ENCODE results near the gene PITPNM3.

DNA sequence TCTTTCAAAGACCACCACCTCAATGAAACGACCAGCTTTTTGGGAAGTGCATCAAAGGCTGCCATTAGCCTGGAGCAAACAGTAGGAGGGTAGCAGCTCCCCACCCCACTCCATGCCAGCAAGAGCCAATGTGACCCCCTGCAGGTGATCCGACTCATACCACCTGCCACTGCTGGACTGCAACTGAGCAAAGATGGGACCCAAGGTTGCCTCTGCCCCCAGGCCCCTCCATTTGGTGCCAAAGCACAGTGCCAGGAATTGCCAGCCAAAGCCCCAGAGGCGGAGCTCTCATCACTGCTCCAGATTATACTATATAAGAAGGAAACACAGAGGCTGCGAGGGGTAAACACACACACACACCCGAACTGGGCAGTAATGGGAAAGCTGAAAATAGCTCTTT lies 8.3 kb downstream of the PITPNM3 start:
- TF ChIP-seq MAX (IDR thresholded peaks at IDR 0.05) = no peak
- TF ChIP-seq EP300 (IDR thresholded peaks at IDR 0.05; ENCODE audit: borderline replicate concordance) = no peak
- TF ChIP-seq EGR1 (IDR thresholded peaks at IDR 0.05) = no peak
- no peak for TF ChIP-seq RAD21 (IDR thresholded peaks at IDR 0.05; ENCODE audit: low read depth)
- TF ChIP-seq FOXM1 (IDR thresholded peaks at IDR 0.05; ENCODE audit: borderline replicate concordance, low read depth) = no peak
- TF ChIP-seq YY1 (IDR thresholded peaks at IDR 0.05; ENCODE audit: low read depth) = no peak
- no peak for TF ChIP-seq REST (IDR thresholded peaks at IDR 0.05; ENCODE audit: low read depth)
- TF ChIP-seq, protein P1, sequence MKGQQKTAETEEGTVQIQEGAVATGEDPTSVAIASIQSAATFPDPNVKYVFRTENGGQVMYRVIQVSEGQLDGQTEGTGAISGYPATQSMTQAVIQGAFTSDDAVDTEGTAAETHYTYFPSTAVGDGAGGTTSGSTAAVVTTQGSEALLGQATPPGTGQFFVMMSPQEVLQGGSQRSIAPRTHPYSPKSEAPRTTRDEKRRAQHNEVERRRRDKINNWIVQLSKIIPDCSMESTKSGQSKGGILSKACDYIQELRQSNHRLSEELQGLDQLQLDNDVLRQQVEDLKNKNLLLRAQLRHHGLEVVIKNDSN (IDR thresholded peaks at IDR 0.05) = no peak
- no peak for TF ChIP-seq CREB1 (IDR thresholded peaks at IDR 0.05; ENCODE audit: low read depth)

All from Ishikawa (cell line).